ENCODE measurements around the gene CENPI.

CENPI gene

GRCh38 chrX:101108284-101108683, 10.3 kb downstream of the CENPI start:
- TF ChIP-seq CTCF (IDR thresholded peaks at IDR 0.05; ENCODE audit: low read depth, low read length) = no peak
- no peak overlapping the region for H3K4me3 ChIP-seq (ENCODE audit: low read depth, low read length)

GRCh38 chrX:101117701-101118100, 19.7 kb downstream of the CENPI start:
- H3K4me3 ChIP-seq (ENCODE audit: low read depth, low read length) = no peak overlapping the region
- TF ChIP-seq CTCF (IDR thresholded peaks at IDR 0.05; ENCODE audit: low read depth, low read length) = no peak

- H3K4me3 ChIP-seq (ENCODE audit: low read depth, low read length) = no peak overlapping the region
- TF ChIP-seq CTCF (IDR thresholded peaks at IDR 0.05; ENCODE audit: low read depth, low read length) = no peak
Observed at GRCh38 chrX:101136235-101136634, 38.2 kb downstream of the CENPI start.
